GM12878 (cell line): Measurements from ENCODE around the gene DISP2. TPM values are rescaled to one million over a fixed set of nuclear protein-coding genes. Genes with fewer than 3 reads are reported as not detected.

ENCODE experiments used
- ATAC-seq: fragments of 200-7000 bp; cut with Tn5 transposase; 3 replicates; pipeline ENCODE4 v1.9.1; 2020; ENCODE audit warnings: mild to moderate bottlenecking, moderate library complexity
- BruUV-seq: library from RNA; stranded (reverse); fragments of 400-500 nt; replicated peaks from 2 replicates; lab custom pipeline; 2021; lab: Mats Ljungman, UMichigan
- CTCF ChIA-PET: fragments of 300-600 bp; sonication (Branson Sonifier 250); formaldehyde crosslinking; extraction: SDS; loops from one replicate; lab custom pipeline; 2021; ENCODE audit warnings: inconsistent platforms; lab: Yijun Ruan, JAX
- POLR2A ChIA-PET: fragments of 350-600 bp; formaldehyde crosslinking; extraction: SDS; loops from one replicate; lab custom pipeline; 2021; ENCODE audit warnings: inconsistent platforms; lab: Charles Lee
- RAD21 ChIA-PET: fragments of 300-600 bp; sonication (Branson Sonifier 250); formaldehyde crosslinking; loops from one replicate; lab custom pipeline; 2023; ENCODE audit warnings: antibody characterized with exemption; ENCODE audit not compliant: unreplicated experiment; lab: Charles Lee
- SMC1A ChIA-PET: fragments of 300-600 bp; sonication (Branson Sonifier 250); formaldehyde crosslinking; loops from one replicate; lab custom pipeline; 2023; ENCODE audit not compliant: unreplicated experiment, uncharacterized antibody; lab: Charles Lee
- DNase-seq: peaks from one replicate; pipeline ENCODE4 v3.0.0-alpha.2; 2011; ENCODE audit warnings: low read depth, low spot score
- FAIRE-seq: peaks from 3 replicates; lab custom pipeline; 2011; peaks lifted over from hg19 to GRCh38; lab: Jason Lieb, UNC
- H2AFZ ChIP-seq: 2 replicates; pipeline ENCODE4 v1.6.0; 2011; ENCODE audit warnings: low read depth, low read length, control low read depth; ENCODE audit not compliant: control insufficient read depth
- H3K27ac ChIP-seq: 2 replicates; pipeline ENCODE4 v1.5.1; 2011; ENCODE audit warnings: control low read depth; ENCODE audit not compliant: control insufficient read depth, insufficient read depth
- H3K27me3 ChIP-seq, 2 experiments: replicated peaks in 1 of 2; 2 replicates each; pipeline versions ENCODE4 v1.6.0 to v1.6.1; 2011; ENCODE audit warnings: low read length in 1 of 2; ENCODE audit not compliant: control insufficient read depth in 2 of 2, insufficient read depth in 2 of 2
- H3K36me3 ChIP-seq, 2 experiments: 2 replicates each; pipeline ENCODE4 v1.5.1; 2011; ENCODE audit warnings: low read length in 1 of 2; ENCODE audit not compliant: control insufficient read depth in 2 of 2, insufficient read depth in 2 of 2
- H3K4me1 ChIP-seq: 2 replicates; pipeline ENCODE4 v1.6.1; 2011; ENCODE audit warnings: mild to moderate bottlenecking, low read length, moderate library complexity, mixed read lengths; ENCODE audit not compliant: control insufficient read depth, insufficient read depth
- H3K4me2 ChIP-seq: 2 replicates; pipeline ENCODE4 v1.6.0; 2011; ENCODE audit warnings: control low read depth; ENCODE audit not compliant: control insufficient read depth, insufficient read depth
- H3K4me3 ChIP-seq: fragments of 200-600 bp; sonication (generic); 2 replicates; pipeline ENCODE4 v1.5.1; 2016
- H3K79me2 ChIP-seq: 2 replicates; pipeline ENCODE4 v1.6.0; 2011; ENCODE audit warnings: low read length; ENCODE audit not compliant: control insufficient read depth, insufficient read depth
- H3K9ac ChIP-seq: 2 replicates; pipeline ENCODE4 v1.8.0; 2011; ENCODE audit warnings: low read length, control low read depth, mixed read lengths; ENCODE audit not compliant: control insufficient read depth, insufficient read depth
- H3K9me3 ChIP-seq: replicated peaks from 3 replicates; pipeline ENCODE4 v1.5.1; 2011; ENCODE audit warnings: mild to moderate bottlenecking, low read length; ENCODE audit not compliant: control insufficient read depth, insufficient read depth
- H4K20me1 ChIP-seq: 2 replicates; pipeline ENCODE4 v1.6.0; 2011; ENCODE audit not compliant: control insufficient read depth, insufficient read depth
- BCLAF1 ChIP-seq: fragments of 450-650 bp; IDR thresholded peaks from 2 replicates; pipeline ENCODE4 v1.6.1; 2017; ENCODE audit warnings: antibody characterized with exemption, mild to moderate bottlenecking, moderate library complexity
- CTCF ChIP-seq, 3 experiments: IDR thresholded peaks in 2 of 3; conservative IDR thresholded peaks in 1 of 3; 2 replicates each; pipeline ENCODE4 v1.5.1; 2011; ENCODE audit warnings: low read depth in 3 of 3, low read length in 3 of 3, mild to moderate bottlenecking in 3 of 3, control low read depth in 2 of 3, moderate library complexity in 2 of 3, inconsistent platforms in 1 of 3, mixed read lengths in 1 of 3; ENCODE audit not compliant: control insufficient read depth in 2 of 3, insufficient read depth in 1 of 3; ENCODE audit errors: extremely low read depth in 1 of 3
- MEF2A ChIP-seq: IDR thresholded peaks from 2 replicates; pipeline ENCODE4 v1.6.1; 2011; ENCODE audit warnings: low read depth, mild to moderate bottlenecking, low read length, moderate library complexity; ENCODE audit not compliant: insufficient read depth
- WGBS: methylation state at CpG from one replicate; pipeline ENCODE4 v1.1.6; 2016; ENCODE audit warnings: low lambda C conversion rate; ENCODE audit not compliant: insufficient replicate concordance, insufficient coverage; ENCODE audit errors: missing lambda C conversion rate; 5-methylcytosine and 5-hydroxymethylcytosine counted together
- in situ Hi-C: fragments of 300-500 bp; cut with MboI; formaldehyde crosslinking; loops from 9 replicates; pipeline ENCODE4 v1.14.3; 2018; ENCODE audit warnings: mixed read lengths
- intact Hi-C: fragments of 100-400 bp; cut with micrococcal nuclease; formaldehyde crosslinking; loops from one replicate; pipeline ENCODE4 v1.14.2; 2022; ENCODE audit not compliant: unreplicated experiment
- polyA plus RNA-seq, 11 experiments: library from polyadenylated mRNA; depleted of rRNA in 4 of 11; unstranded in 6 of 11; stranded (reverse) in 5 of 11; fragments of >200 nt; fragmentation: Nextera tagmentation in 4 of 11; fragmentation: Illumina TruSeq in 1 of 11; extraction: Ambion mirVana in 4 of 11; extraction: Trizol in 1 of 11; gene quantifications; 1 replicate in 1 of 11; 2 replicates in 10 of 11; pipeline versions ENCODE4 v1.2.1 to v1.2.3, GENCODE V29; 2011 to 2016; ENCODE audit warnings: inconsistent platforms in 2 of 11, missing spikeins in 2 of 11, low read depth in 1 of 11
- total RNA-seq, 4 experiments: library from RNA; depleted of rRNA in 3 of 4; stranded (reverse); fragments of >200 nt in 3 of 4; fragmentation: Illumina TruSeq in 1 of 4; extraction: Trizol in 1 of 4; gene quantifications; 2 replicates each; pipeline versions ENCODE4 v1.2.1 to v1.2.3, GENCODE V29; 2013 to 2021

The DISP2 gene
- total and polyA plus RNA-seq, 10 of the 15 experiments (the other 5 are each of a cell fraction or from before 2014, with no cell fraction given): under 0.01 to 0.20 (median 0.12) TPM; not detected in 7

- Histone ChIP-seq H2AFZ (peak overlapping the region; percentile 54), H3K9ac (no peak overlapping the region), H3K27ac (no peak overlapping the region), H3K36me3 (no peaks in the 10 kb centered on the region), H4K20me1 (no peaks in the 10 kb centered on the region), H3K4me1 (peaks cover 5% of the 10 kb centered on the region; the same call in 1 of the 2 replicates), H3K4me2 (peak overlapping the region; percentile 94), H3K79me2 (no peaks in the 10 kb centered on the region), H3K4me3 (peak overlapping the region; percentile 68; the same call in 1 of the 2 replicates), H3K27me3 (peaks cover 0 to 4% of the 10 kb centered on the region in 2 experiments; a peak in 3 of 4 replicates), H3K9me3 (no peaks in the 10 kb centered on the region)
- POLR2A ChIA-PET: no interaction called here
- BruUV-seq: no TSS peak
- SMC1A ChIA-PET: no interaction called here
- DNase-seq: no peak
- no peak for FAIRE-seq
- RAD21 ChIA-PET: no interaction called here
- peak; percentile 38 for ATAC-seq
- in situ Hi-C loops (loop anchor here (5.0 kb wide), 1 partner anchor 51 kb away; the partner anchor contains the start of gene PLCB2), intact Hi-C loops (no loop called here)
- WGBS: 22% methylated on average over 22 of the region's 31 CpGs
- no peak for TF ChIP-seq BCLAF1
- no peak for TF ChIP-seq MEF2A
- TF ChIP-seq CTCF (IDR thresholded peaks at IDR 0.05 in 2 of 3, conservative IDR thresholded peaks at IDR 0.05 in 1 of 3; ENCODE audit: control insufficient read depth in 2 of 3, extremely low read depth in 1 of 3, insufficient read depth in 1 of 3, low read depth in 3 of 3, low read length in 3 of 3): peak in 2 of 3 experiments; percentile 2 to 19; a peak in 1 of 6 replicates
- CTCF ChIA-PET: interaction anchor here (0.6 to 1.9 kb wide), 3 partner anchors 12 to 234 kb away, joined by 3 to 4 read pairs (median 3); no protein-coding TSS in a partner anchor
These were observed 693 bp downstream of the DISP2 start for GRCh38 chr15:40358471-40359353.
